Ovary (tissue), 9 donors: ENCODE data around the gene SUSD6. TPM values are rescaled to one million over a fixed set of nuclear protein-coding genes. Genes with fewer than 3 reads are reported as not detected.
A peak's percentile ranks its signal among the peaks of the same experiment; 100 is the strongest.
"Not testable (repeated sequence)": the region's sequence is repeated elsewhere in the genome, so short reads cannot be mapped to it uniquely, and the experiment has no call there.

Source experiments
- DNase-seq, 5 donors: peaks; one replicate each; pipeline ENCODE4 v3.0.0-alpha.2; 2019 to 2020
- H3K27ac ChIP-seq, 2 donors: fragments of 200-600 bp; one replicate each; pipeline versions ENCODE4 v1.5.1 to v1.8.0; 2019 to 2022
- H3K27me3 ChIP-seq: fragments of 200-600 bp; one replicate; pipeline ENCODE4 v1.8.0; 2022
- H3K36me3 ChIP-seq: fragments of 200-600 bp; sonication (generic); one replicate; pipeline ENCODE4 v1.5.1; 2019
- H3K4me1 ChIP-seq: one replicate; pipeline ENCODE4 v1.8.1; 2013; ENCODE audit warnings: mild to moderate bottlenecking, moderate library complexity; ENCODE audit not compliant: insufficient read depth
- H3K4me3 ChIP-seq: fragments of 200-600 bp; sonication (generic); one replicate; pipeline ENCODE4 v1.5.1; 2017
- H3K9me3 ChIP-seq, 2 donors: fragments of 200-600 bp in 1 of 2; sonication (generic) in 1 of 2; one replicate each; pipeline versions ENCODE4 v1.5.1 to v1.8.1; 2013 to 2019; ENCODE audit warnings: mild to moderate bottlenecking in 1 of 2, moderate library complexity in 1 of 2
- CTCF ChIP-seq, 3 donors: fragments of 450-650 bp in 2 of 3; fragments of 200-600 bp in 1 of 3; IDR thresholded peaks; one replicate each; pipeline versions ENCODE4 v1.5.1 to v1.8.0; 2016 to 2022; ENCODE audit warnings: antibody characterized with exemption in 3 of 3, mild to moderate bottlenecking in 1 of 3
- EP300 ChIP-seq: sonication (generic); formaldehyde crosslinking; IDR thresholded peaks from one replicate; pipeline ENCODE4 v1.6.1; 2017; ENCODE audit warnings: antibody characterized with exemption
- POLR2A ChIP-seq: fragments of 450-650 bp; IDR thresholded peaks from one replicate; pipeline ENCODE4 v1.6.1; 2017; ENCODE audit warnings: antibody characterized with exemption, mild to moderate bottlenecking, moderate library complexity
- WGBS, 3 donors: extraction: QIAGEN DNeasy Blood & Tissue Kit in 1 of 3; methylation state at CpG; one replicate each; pipeline versions ENCODE4 v1.1.5 to v1.1.7; 2013 to 2017; 5-methylcytosine and 5-hydroxymethylcytosine counted together
- intact Hi-C, 4 donors: fragments of 100-400 bp; cut with DNase I; formaldehyde crosslinking; loops; one replicate each; pipeline versions ENCODE4 v1.11.0 to v1.15.1; 2022 to 2023
- polyA plus RNA-seq, 2 donors: library from polyadenylated mRNA; stranded (reverse); fragments of 200-250 nt in 1 of 2; fragments of 350-450 nt in 1 of 2; fragmentation: Illumina TruSeq in 1 of 2; extraction: RNeasy Lipid Tissue Mini Kit (QIAGEN cat#74804) in 1 of 2; gene quantifications; one replicate each; pipeline ENCODE4 v1.2.3, GENCODE V29; 2013 to 2014
- total RNA-seq, 7 donors: library from RNA; depleted of rRNA in 2 of 7; stranded (reverse); fragments of >200 nt in 2 of 7; fragmentation: NEBNext Ultra II Directional in 3 of 7; extraction: Animal tissue kit (Norgen Biotek cat#: 25700) in 3 of 7; gene quantifications; one replicate each; pipeline versions ENCODE4 v1.1.0 to v1.2.4, GENCODE V29; 2016 to 2023
- donor health status: DM: no; HTN: no; CAD: no; lungs with moderate emphysema.
- donor health status: DM: no; HTN: no; CAD: no.
- donor health status: Bipolar disorder and iron deficiency.
- donor health status: DM: yes; HTN: yes; CAD: no.
- donor health status: DM: no; HTN: no; CAD: no.
- donor health status: DM: yes; HTN: yes; CAD: no.

SUSD6 gene
- total and polyA plus RNA-seq, 9 donors, result 12.6 to 35.3 (median 27.7) TPM

DNA sequence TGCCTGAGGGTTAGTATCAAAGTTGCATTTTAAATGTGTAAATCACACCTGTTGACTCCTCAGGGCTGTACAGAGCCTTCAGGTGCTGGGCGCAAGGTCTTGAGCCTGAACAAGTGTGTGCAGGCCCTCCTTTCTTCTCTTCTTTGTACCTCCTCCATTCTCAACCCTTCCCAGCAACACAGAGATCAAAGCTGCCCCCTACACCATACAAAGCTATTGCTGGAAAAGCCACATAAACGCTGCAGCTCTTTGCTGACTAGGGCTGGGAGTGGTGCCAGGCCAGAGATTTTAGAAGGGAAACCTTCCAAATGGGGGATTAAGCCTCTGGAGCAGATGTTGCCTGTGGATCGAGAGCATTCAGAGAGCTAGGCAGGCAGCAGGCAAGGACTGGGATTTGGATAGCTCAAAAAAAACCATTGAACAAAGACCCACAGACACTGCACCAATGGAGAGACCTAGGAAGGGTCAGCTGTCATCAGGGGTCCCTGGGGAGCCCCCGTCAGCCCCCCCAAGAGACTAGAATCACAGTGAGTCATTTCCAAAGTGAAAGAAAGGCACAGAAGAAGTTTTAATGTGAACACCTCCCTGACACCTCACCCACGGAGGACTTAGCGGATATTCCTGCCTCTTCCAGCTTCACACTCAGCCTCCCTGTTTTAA, 18.2 kb upstream of the SUSD6 start:
- H3K36me3 ChIP-seq, result no peaks in the 10 kb centered on the region
- peak; percentile 72 to 84 (median 78) for DNase-seq
- TF ChIP-seq CTCF (IDR thresholded peaks at IDR 0.05) (no peak), EP300 (no peak), POLR2A (no peak)
- H3K4me1 ChIP-seq, result no peaks in the 10 kb centered on the region
- 13 to 21% (median 17%) methylated on average over 6 of the region's 6 CpGs for WGBS, 3 donors
- H3K9me3 ChIP-seq, result no peaks in the 10 kb centered on the region
- H3K4me3 ChIP-seq, result no peak overlapping the region
- intact Hi-C loops, result no loop called here
- H3K27ac ChIP-seq, result peak overlapping the region in 1 of 2 donors; percentile 33
- no peaks in the 10 kb centered on the region for H3K27me3 ChIP-seq

GRCh38 chr14:69594846-69595245, 16.6 kb upstream of the SUSD6 start:
- TF ChIP-seq CTCF (IDR thresholded peaks at IDR 0.05) (no peak), EP300 (no peak), POLR2A (no peak)
- 93 to 94% (median 94%) methylated on average over 6 of the region's 6 CpGs for WGBS, 3 donors

DNA sequence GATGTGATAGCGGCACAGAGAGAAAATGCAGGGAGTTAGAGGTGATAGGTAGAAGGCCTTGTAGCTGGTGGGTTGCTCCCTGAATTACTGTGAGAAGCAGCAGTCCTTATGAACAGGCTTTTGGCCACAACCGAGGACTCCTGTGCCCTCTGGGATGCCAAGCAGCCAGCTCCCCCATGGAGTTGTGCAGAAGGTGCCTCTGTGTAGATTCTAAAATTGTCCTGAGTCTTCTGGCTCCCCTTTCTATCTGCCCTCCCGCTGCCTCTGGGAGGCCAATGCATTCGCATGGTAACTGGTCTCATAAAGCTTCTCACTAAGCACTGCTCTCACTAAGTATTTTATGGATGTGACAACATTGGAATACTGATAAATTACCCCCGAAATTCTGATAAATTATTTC, 16.1 kb upstream of the SUSD6 start:
- WGBS, 3 donors, result 93 to 96% (median 95%) methylated on average over 5 of the region's 5 CpGs
- DNase-seq, result no peak
- no peaks in the 10 kb centered on the region for H3K9me3 ChIP-seq
- H3K4me3 ChIP-seq, result no peak overlapping the region
- no peaks in the 10 kb centered on the region for H3K4me1 ChIP-seq
- intact Hi-C loops, result no loop called here
- no peaks in the 10 kb centered on the region for H3K27me3 ChIP-seq
- H3K36me3 ChIP-seq, result no peaks in the 10 kb centered on the region
- TF ChIP-seq EP300, result no peak
- TF ChIP-seq POLR2A, result no peak
- no peak for TF ChIP-seq CTCF (IDR thresholded peaks at IDR 0.05)
- H3K27ac ChIP-seq, result no peak overlapping the region

More at GRCh38 chr14:69594846-69595245, 16.6 kb upstream of the SUSD6 start:
- H3K9me3 ChIP-seq, result no peaks in the 10 kb centered on the region
- no peaks in the 10 kb centered on the region for H3K36me3 ChIP-seq
- H3K27me3 ChIP-seq, result no peaks in the 10 kb centered on the region
- H3K4me1 ChIP-seq, result no peaks in the 10 kb centered on the region
- DNase-seq, result no peak
- H3K27ac ChIP-seq, result no peak overlapping the region
- intact Hi-C loops, result no loop called here
- no peak overlapping the region for H3K4me3 ChIP-seq

- H3K36me3 ChIP-seq, H3K27me3 ChIP-seq, intact Hi-C loops, H3K4me1 ChIP-seq, H3K9me3 ChIP-seq, H3K27ac ChIP-seq, H3K4me3 ChIP-seq, DNase-seq: not testable (repeated sequence)
- 82 to 95% (median 95%) methylated on average over 5 of the region's 5 CpGs for WGBS, 3 donors
Measured at GRCh38 chr14:69599431-69599830, 12.0 kb upstream of the SUSD6 start.

DNA sequence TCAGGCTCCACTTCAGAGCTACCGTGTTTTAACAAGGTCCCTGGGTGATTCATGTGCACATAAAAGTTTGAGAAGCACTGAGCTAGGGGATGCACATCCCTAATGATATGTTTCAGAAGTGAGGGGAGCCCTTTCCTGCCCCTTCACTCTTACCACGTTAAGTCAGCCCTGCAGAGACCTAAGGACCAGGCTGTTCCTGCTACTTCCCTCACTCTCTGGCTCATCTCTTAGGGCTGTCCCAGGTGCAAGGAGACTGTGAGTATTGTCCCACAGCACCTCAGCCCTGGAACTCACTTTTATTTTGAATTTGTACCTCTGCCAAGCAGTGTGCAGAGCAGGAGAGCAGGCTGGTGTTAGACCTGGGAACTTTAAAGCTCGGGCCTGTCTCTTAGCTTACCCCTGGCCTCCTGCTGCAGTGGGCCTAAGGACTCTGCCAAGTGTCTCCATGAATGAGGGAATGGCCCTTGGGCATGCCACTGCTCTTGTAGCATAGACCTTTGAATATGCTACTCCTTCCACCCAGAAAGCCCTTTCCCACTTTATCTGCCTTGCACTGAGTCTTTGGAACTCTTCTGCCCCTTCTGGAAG, 11.0 kb upstream of the SUSD6 start:
- Histone ChIP-seq H3K36me3 (no peaks in the 10 kb centered on the region), H3K27me3 (no peaks in the 10 kb centered on the region), H3K4me3 (no peak overlapping the region), H3K27ac (no peak overlapping the region), H3K9me3 (no peaks in the 10 kb centered on the region), H3K4me1 (no peaks in the 10 kb centered on the region)
- 70 to 76% (median 74%) methylated on average over 3 of the region's 3 CpGs for WGBS, 3 donors
- no peak for TF ChIP-seq CTCF (IDR thresholded peaks at IDR 0.05)
- TF ChIP-seq POLR2A, result no peak
- TF ChIP-seq EP300, result no peak
- intact Hi-C loops, result no loop called here
- no peak for DNase-seq
